ENCODE measurements around the gene LYRM2. TPM values are rescaled to one million over a fixed set of nuclear protein-coding genes. Genes with fewer than 3 reads are reported as not detected.

Gene LYRM2
- total RNA-seq, 2 experiments from 2014 or later: 12.3 to 16.3 TPM

DNA sequence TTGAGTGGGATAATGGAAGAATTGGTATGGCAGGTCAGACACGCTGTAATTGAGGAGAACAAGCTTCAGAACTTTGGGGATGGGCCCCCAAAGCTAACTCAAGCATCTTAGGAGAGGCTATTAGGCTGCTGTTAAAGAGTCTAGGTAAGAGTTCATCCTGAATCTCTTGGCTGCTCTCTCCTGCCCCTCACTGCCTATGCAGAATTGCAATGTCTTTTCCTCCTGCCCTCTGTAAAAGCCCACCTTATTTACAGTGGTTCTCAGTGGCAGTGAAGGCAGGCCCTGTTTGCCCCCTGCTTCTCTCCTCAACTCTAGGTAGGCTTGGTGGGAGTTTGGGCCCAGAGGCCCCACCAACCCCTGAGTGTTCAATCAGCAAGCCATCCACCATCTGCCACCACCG lies 55.0 kb downstream of the LYRM2 start:
- Histone ChIP-seq H3K27ac (ENCODE audit: low read depth in 1 of 2, low read length in 2 of 2) (no peak overlapping the region), H3K27me3 (ENCODE audit: control insufficient read depth in 1 of 2, insufficient read depth in 2 of 2, low read length in 2 of 2) (no peaks in the 10 kb centered on the region), H3K36me3 (ENCODE audit: insufficient read depth, low read length) (no peaks in the 10 kb centered on the region), H3K9me3 (ENCODE audit: control insufficient read depth in 1 of 2, insufficient read depth in 1 of 2, low read length in 2 of 2) (no peaks in the 10 kb centered on the region), H3K4me3 (ENCODE audit: low read length) (no peak overlapping the region), H3K4me1 (ENCODE audit: insufficient read depth, low read length) (no peaks in the 10 kb centered on the region)
- Mint-ChIP-seq H3K27ac (no peak overlapping the region), H3K4me3 (no peak overlapping the region), H3K36me3 (ENCODE audit: low read depth) (no peaks in the 10 kb centered on the region), H3K27me3 (no peaks in the 10 kb centered on the region), H3K9me3 (no peaks in the 10 kb centered on the region), H3K4me1 (ENCODE audit: low read depth) (no peaks in the 10 kb centered on the region)
- POLR2A ChIA-PET: no interaction called here
- TF ChIP-seq, protein P1, sequence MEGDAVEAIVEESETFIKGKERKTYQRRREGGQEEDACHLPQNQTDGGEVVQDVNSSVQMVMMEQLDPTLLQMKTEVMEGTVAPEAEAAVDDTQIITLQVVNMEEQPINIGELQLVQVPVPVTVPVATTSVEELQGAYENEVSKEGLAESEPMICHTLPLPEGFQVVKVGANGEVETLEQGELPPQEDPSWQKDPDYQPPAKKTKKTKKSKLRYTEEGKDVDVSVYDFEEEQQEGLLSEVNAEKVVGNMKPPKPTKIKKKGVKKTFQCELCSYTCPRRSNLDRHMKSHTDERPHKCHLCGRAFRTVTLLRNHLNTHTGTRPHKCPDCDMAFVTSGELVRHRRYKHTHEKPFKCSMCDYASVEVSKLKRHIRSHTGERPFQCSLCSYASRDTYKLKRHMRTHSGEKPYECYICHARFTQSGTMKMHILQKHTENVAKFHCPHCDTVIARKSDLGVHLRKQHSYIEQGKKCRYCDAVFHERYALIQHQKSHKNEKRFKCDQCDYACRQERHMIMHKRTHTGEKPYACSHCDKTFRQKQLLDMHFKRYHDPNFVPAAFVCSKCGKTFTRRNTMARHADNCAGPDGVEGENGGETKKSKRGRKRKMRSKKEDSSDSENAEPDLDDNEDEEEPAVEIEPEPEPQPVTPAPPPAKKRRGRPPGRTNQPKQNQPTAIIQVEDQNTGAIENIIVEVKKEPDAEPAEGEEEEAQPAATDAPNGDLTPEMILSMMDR (IDR thresholded peaks at IDR 0.05): no peak
- CTCF ChIA-PET: no interaction called here
- intact Hi-C loops (cut with DNase I, micrococcal nuclease): no loop called here
- DNase-seq (no peak), ATAC-seq (ENCODE audit: poor library complexity) (no peak)

DNA sequence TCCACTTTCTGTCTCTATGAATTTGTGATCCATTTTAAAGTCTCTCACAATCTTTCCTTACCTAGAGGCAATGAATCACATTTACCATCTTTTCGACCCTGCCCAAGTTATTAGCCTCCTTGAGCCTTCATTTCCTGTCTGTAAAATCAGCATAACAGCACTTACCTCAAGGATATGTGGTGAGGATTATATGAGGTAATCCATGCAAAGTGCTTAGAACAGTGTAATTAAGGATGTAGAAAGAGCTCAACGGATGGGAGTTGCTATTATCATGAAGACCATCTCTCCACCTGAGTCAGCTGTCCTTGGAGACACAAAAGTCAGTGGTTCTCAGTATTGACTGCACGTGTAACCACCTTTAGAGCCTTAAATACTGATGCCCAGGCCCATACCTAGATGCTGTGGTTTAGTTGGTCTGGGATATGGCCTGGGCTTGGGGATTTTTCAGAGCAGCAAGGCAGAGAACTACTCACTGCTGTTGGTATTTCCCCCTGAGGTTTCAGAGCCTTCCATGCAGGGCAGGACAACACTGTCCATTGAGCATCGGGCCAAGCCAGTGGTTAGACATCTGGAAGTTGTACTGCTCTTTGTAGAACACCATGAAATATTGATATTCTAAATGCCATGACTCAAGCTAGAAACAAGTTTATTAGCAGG lies 55.8 kb downstream of the LYRM2 start:
- H3K4me1 ChIP-seq (ENCODE audit: insufficient read depth, low read length): no peaks in the 10 kb centered on the region
- TF ChIP-seq, protein P1 (IDR thresholded peaks at IDR 0.05): no peak
- no peaks in the 10 kb centered on the region for H3K4me1 Mint-ChIP-seq (ENCODE audit: low read depth)
- no peak overlapping the region for H3K27ac ChIP-seq (ENCODE audit: low read depth in 1 of 2, low read length in 2 of 2)
- ATAC-seq (ENCODE audit: poor library complexity) (no peak), DNase-seq (no peak)
- no peaks in the 10 kb centered on the region for H3K36me3 Mint-ChIP-seq (ENCODE audit: low read depth)
- intact Hi-C loops (cut with DNase I, micrococcal nuclease): no loop called here
- H3K4me3 Mint-ChIP-seq: no peak overlapping the region
- no peaks in the 10 kb centered on the region for H3K27me3 Mint-ChIP-seq
- CTCF ChIA-PET: no interaction called here
- H3K9me3 ChIP-seq (ENCODE audit: control insufficient read depth in 1 of 2, insufficient read depth in 1 of 2, low read length in 2 of 2): no peaks in the 10 kb centered on the region
- no peak overlapping the region for H3K27ac Mint-ChIP-seq
- H3K4me3 ChIP-seq (ENCODE audit: low read length): no peak overlapping the region
- H3K27me3 ChIP-seq (ENCODE audit: control insufficient read depth in 1 of 2, insufficient read depth in 2 of 2, low read length in 2 of 2): no peaks in the 10 kb centered on the region
- no peaks in the 10 kb centered on the region for H3K36me3 ChIP-seq (ENCODE audit: insufficient read depth, low read length)
- no peaks in the 10 kb centered on the region for H3K9me3 Mint-ChIP-seq
- POLR2A ChIA-PET: no interaction called here

DNA sequence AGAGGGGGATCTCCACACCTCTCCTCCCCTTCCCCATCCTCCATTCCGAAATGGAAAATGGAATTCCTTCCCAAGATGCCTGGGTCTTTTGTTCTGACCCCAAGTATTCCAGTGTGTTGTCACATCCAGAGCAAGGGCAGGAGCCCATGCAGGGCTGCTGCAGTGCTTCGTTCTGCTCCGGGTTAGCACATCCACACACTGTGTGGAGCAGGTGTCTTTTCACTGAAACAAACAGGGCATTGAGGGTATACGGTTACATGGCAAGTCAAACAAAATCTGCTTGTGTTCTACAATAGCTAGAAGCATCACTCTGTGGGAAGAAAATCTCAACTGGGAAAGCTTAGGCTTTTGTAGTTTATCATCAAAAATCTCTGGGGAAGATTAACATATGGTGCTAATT lies 56.9 kb downstream of the LYRM2 start:
- TF ChIP-seq, protein P1 (IDR thresholded peaks at IDR 0.05): no peak
- DNase-seq (no peak), ATAC-seq (ENCODE audit: poor library complexity) (no peak)
- H3K9me3 Mint-ChIP-seq: no peaks in the 10 kb centered on the region
- no peaks in the 10 kb centered on the region for H3K27me3 Mint-ChIP-seq
- no peaks in the 10 kb centered on the region for H3K36me3 Mint-ChIP-seq (ENCODE audit: low read depth)
- Histone ChIP-seq H3K27ac (ENCODE audit: low read depth in 1 of 2, low read length in 2 of 2) (no peak overlapping the region), H3K27me3 (ENCODE audit: control insufficient read depth in 1 of 2, insufficient read depth in 2 of 2, low read length in 2 of 2) (no peaks in the 10 kb centered on the region), H3K36me3 (ENCODE audit: insufficient read depth, low read length) (no peaks in the 10 kb centered on the region), H3K9me3 (ENCODE audit: control insufficient read depth in 1 of 2, insufficient read depth in 1 of 2, low read length in 2 of 2) (no peaks in the 10 kb centered on the region), H3K4me1 (ENCODE audit: insufficient read depth, low read length) (no peaks in the 10 kb centered on the region), H3K4me3 (ENCODE audit: low read length) (no peak overlapping the region)
- ChIA-PET CTCF (interaction anchor here (0.6 kb wide), 1 partner anchor 699 kb away, joined by 3 read pairs; no protein-coding TSS in a partner anchor), POLR2A (no interaction called here)
- H3K4me1 Mint-ChIP-seq (ENCODE audit: low read depth): no peaks in the 10 kb centered on the region
- intact Hi-C loops (cut with DNase I, micrococcal nuclease): no loop called here
- no peak overlapping the region for H3K4me3 Mint-ChIP-seq
- H3K27ac Mint-ChIP-seq: no peak overlapping the region
